GM18858 (cell line): Measurements from ENCODE around the gene LEMD1.

Experiments used
- ATAC-seq: cut with Tn5 transposase; IDR thresholded peaks from one replicate; pipeline ENCODE4 v1.9.1; 2021; ENCODE audit not compliant: unreplicated experiment

LEMD1 gene

DNA sequence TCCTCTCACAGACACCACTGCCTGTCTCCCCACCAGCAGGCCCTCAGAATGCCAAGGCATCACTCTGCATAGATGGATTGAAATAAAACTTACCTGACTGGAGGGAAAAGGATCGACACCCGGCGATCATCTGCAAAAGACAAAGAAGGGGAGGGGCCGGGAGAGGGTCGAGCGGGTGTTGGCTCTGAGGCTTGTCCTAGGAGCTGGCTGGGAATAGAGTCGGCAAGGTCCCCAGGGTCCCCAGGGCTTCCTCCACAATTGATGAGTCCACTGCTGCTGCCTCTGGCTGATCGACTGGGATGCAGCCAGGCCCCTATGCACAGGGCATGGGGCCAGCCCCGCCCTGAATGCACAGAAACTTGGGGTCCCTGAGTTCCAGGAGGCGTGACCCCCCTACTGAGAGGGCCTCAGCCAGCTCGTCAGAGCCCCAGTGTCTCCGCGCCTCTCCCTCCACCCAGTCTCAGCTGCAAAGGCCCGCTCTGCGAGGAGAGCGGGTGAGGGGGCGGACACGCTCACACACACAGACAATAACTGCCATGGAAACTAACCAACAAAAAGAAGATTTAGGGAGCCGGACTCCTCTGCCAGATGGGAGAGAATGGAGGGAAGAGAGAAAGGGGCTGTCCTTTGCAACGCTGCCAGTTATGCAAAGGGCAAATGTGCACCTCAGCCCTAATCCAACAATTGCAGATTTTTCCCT is 65.3 kb downstream of the LEMD1 start, which contains the start of gene KLHDC8A:
Gene KLHDC8A (minus strand): TSS at position 483 of the 700 bp plus-strand sequence. CDS start 13,318 bp downstream, outside the sequence.
- ATAC-seq, result no peak

DNA sequence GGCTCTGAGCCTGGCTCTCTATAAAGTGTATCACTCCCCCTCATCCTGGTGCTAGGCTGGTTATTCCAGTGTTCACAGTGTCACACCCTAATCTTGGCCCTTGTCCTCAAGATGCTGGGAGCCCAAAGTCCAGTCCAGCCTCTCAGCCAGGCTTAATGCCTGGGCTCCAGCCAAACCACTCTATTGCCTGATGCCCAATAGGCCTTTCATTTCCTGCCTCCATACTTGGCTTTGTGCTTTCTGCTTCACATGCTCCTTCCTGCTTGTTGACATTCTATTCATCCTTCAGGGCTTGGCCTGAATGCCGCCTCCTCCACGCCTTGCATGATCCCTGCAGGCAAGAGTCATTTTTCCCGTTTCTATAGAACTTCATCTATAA is 66.8 kb downstream of the LEMD1 start:
- no peak for ATAC-seq

- no peak for ATAC-seq
Measured at GRCh38 chr1:205354259-205355074, 67.4 kb downstream of the LEMD1 start.

- ATAC-seq, result no peak
Measured at GRCh38 chr1:205353612-205354011, 68.2 kb downstream of the LEMD1 start.

DNA sequence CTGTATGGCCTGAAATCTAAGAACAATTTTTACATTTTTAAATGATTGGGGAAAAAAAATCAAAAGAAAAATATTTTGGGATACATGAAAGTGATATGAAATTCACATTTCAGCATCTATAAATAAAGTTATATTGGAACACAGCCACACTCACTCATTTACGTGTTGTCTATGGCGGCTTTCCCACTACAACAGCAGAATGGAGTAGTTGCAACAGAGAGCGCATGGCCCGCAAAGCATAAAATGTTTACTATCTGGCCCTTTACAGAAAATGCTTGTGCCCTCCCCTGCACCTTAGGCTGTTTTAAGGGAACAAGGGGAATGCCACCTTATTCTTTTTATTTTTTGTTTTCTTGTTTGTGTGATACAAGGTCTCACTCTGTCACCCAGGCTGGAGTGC is 68.7 kb downstream of the LEMD1 start:
- ATAC-seq, result no peak

DNA sequence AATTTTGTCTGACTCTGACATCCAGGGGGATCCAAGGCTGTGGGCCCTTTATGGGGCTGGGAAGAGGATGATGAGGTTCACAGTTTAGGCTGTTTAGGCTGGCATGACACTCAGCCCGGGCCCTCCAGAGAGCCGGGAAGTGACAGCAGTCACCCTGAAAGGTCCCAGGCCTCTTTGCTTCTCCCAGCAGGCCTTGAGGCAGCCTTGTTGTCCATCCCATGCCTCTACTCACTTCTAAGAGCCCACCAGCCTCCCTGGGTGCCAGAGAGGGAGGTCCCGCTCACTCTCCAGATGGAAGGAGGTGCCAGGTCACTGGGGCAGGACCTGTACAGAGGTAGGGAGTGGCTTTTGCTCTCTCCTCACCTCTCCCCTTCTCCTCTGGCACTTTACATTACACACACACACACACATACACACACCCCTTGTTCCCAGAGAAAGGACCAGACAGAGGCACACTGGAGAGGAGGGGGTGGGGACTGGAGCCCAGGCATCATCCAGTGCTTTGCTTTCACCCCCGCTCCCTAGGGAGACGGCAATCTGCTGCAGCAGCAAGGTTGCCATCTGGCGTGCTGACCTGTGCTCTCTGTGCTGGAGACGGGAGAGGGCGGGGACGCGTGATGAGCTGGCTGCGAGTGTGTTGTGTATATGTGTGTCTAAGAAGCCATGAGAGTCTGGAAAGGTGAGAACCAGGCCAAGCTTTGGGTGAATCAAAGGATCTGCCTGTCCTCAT is 69.7 kb downstream of the LEMD1 start:
- ATAC-seq, result no peak

- ATAC-seq, result no peak
Measured at GRCh38 chr1:205350691-205351141, 71.1 kb downstream of the LEMD1 start.

- ATAC-seq, result no peak
Measured at GRCh38 chr1:205350124-205350523, 71.7 kb downstream of the LEMD1 start.

DNA sequence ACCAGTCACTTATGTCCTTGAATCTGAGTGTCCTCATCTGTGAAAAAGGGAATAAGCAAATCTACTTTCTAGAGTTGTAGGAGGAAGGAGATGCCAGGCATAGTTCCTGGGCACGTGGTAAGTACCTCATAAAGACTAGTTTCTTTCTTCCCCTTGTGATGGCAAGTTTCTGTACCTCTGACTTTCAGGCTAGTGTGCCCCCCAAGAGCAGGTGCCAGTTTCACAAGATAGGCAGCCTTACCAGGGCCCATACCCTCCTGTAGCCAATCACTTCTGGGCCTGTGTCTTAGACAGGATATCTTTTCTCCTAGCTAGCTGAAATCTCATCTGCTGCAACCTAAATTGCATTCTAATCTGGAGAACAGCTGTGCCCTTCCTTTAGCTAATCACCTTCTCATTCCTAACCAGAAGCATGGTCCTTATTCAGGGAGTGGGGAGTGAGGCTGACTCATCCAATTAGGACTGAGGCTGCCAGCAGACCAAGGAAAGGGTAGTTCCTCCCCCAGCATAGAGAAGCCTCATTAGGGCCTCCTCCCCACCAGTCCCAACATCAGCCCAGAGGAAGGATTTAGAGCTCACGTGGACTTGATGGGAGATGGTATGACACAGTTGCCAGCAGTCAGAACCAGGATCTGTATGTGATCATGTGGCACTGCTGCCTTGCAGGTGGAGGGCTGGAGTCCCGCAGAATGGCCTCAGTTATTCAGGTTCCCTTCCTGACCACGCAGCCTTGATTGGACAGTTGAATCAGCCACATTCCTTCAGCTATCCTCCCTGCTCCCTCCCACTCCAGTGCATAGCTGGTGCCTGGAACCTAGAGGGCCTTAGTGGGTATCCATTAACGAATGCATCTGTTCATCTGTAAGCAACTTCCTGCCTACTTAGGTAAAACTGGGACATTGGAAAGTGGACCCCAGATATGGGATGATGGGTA is 73.0 kb downstream of the LEMD1 start:
- no peak for ATAC-seq

GRCh38 chr1:205346956-205347574 is 74.8 kb downstream of the LEMD1 start:
- no peak for ATAC-seq

- ATAC-seq, result no peak
Measured at GRCh38 chr1:205345761-205346160, 76.1 kb downstream of the LEMD1 start.

GRCh38 chr1:205344066-205344928 is 77.6 kb downstream of the LEMD1 start:
- no peak for ATAC-seq

DNA sequence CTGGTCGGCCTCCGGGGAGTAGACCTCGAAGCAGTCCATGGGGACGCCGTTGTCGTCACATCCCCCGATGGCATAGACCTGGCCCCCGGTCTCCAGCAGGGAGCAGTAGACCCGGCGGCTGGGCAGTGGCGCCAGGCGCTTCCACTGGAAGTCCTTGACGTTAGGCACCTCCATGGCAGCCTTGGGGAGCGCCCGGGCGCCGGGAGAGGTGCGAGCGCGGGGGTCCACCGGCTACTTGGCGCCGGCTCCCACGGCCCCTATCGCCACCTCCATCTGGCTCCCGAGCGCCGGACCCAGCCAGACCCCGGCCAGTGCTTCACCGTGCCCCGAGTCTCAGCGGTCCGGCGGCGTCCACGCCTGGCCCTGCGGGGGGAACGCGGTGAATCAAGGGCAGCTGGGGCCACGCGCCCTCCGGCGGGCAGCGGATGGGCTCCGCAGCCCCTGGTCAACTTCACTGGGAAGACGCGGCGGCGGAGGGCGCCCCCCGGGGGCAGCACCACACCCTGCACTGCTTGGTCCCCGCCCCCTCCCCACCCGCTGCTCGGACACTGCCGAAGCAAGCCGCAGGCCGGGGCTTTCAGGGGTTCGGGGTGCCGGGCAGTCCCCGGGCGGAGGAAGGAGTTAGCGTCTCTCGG is 78.3 kb downstream of the LEMD1 start:
- ATAC-seq, result no peak

GRCh38 chr1:205342986-205343385 is 78.9 kb downstream of the LEMD1 start:
- ATAC-seq, result no peak

- no peak for ATAC-seq
Measured at GRCh38 chr1:205340676-205341075, 81.2 kb downstream of the LEMD1 start.

GRCh38 chr1:205339717-205340116 is 82.1 kb downstream of the LEMD1 start:
- ATAC-seq, result no peak

- ATAC-seq, result no peak
Measured at GRCh38 chr1:205339197-205339702, 82.6 kb downstream of the LEMD1 start.

- ATAC-seq, result no peak
Measured at GRCh38 chr1:205338011-205338410, 83.8 kb downstream of the LEMD1 start.
